Measurements from ENCODE around the gene LILRA5. TPM values are rescaled to one million over a fixed set of nuclear protein-coding genes. Genes with fewer than 3 reads are reported as not detected.

Gene LILRA5
- total RNA-seq, 1 donor from 2014 or later: not detected

GRCh38 chr19:54316746-54317107 lies 3.8 kb upstream of the LILRA5 start:
- no peaks in the 10 kb centered on the region for H3K4me1 Mint-ChIP-seq
- no peaks in the 10 kb centered on the region for H3K36me3 Mint-ChIP-seq (ENCODE audit: low read depth)
- H3K27me3 Mint-ChIP-seq (ENCODE audit: low read depth): peaks cover 66% of the 10 kb centered on the region
- no peak overlapping the region for H3K4me3 Mint-ChIP-seq
- TF ChIP-seq CTCF (conservative IDR thresholded peaks at IDR 0.05): no peak
- H3K9me3 Mint-ChIP-seq: peaks cover 6% of the 10 kb centered on the region
- no peak overlapping the region for H3K27ac Mint-ChIP-seq (ENCODE audit: unreplicated experiment)
- no peak for DNase-seq (ENCODE audit: low read depth, low spot score)

- TF ChIP-seq CTCF (conservative IDR thresholded peaks at IDR 0.05): no peak
- H3K36me3 Mint-ChIP-seq (ENCODE audit: low read depth): no peaks in the 10 kb centered on the region
- DNase-seq (ENCODE audit: low read depth, low spot score): no peak
- no peak overlapping the region for H3K27ac Mint-ChIP-seq (ENCODE audit: unreplicated experiment)
- H3K4me1 Mint-ChIP-seq: no peaks in the 10 kb centered on the region
- H3K9me3 Mint-ChIP-seq: peaks cover 5% of the 10 kb centered on the region
- peaks cover 64% of the 10 kb centered on the region for H3K27me3 Mint-ChIP-seq (ENCODE audit: low read depth)
- H3K4me3 Mint-ChIP-seq: no peak overlapping the region
Measured at GRCh38 chr19:54315956-54316355, 3.0 kb upstream of the LILRA5 start.

- no peak for TF ChIP-seq CTCF (conservative IDR thresholded peaks at IDR 0.05)
- H3K36me3 Mint-ChIP-seq (ENCODE audit: low read depth): no peaks in the 10 kb centered on the region
- no peak overlapping the region for H3K4me3 Mint-ChIP-seq
- H3K9me3 Mint-ChIP-seq: no peaks in the 10 kb centered on the region
- peaks cover 51% of the 10 kb centered on the region for H3K27me3 Mint-ChIP-seq (ENCODE audit: low read depth)
- no peaks in the 10 kb centered on the region for H3K4me1 Mint-ChIP-seq
- H3K27ac Mint-ChIP-seq (ENCODE audit: unreplicated experiment): no peak overlapping the region
- DNase-seq (ENCODE audit: low read depth, low spot score): no peak
Measured at GRCh38 chr19:54312011-54312410, 955 bp downstream of the LILRA5 start.

GRCh38 chr19:54311486-54311885 lies 1.5 kb downstream of the LILRA5 start:
- no peak for DNase-seq (ENCODE audit: low read depth, low spot score)
- Mint-ChIP-seq H3K36me3 (ENCODE audit: low read depth) (no peaks in the 10 kb centered on the region), H3K27ac (ENCODE audit: unreplicated experiment) (no peak overlapping the region), H3K4me1 (no peaks in the 10 kb centered on the region), H3K9me3 (no peaks in the 10 kb centered on the region), H3K27me3 (ENCODE audit: low read depth) (peaks cover 51% of the 10 kb centered on the region), H3K4me3 (no peak overlapping the region)
- TF ChIP-seq CTCF (conservative IDR thresholded peaks at IDR 0.05): no peak

GRCh38 chr19:54310543-54310942 lies 2.4 kb downstream of the LILRA5 start:
- Mint-ChIP-seq H3K36me3 (ENCODE audit: low read depth) (no peaks in the 10 kb centered on the region), H3K9me3 (no peaks in the 10 kb centered on the region), H3K27ac (ENCODE audit: unreplicated experiment) (no peak overlapping the region), H3K4me1 (no peaks in the 10 kb centered on the region), H3K4me3 (no peak overlapping the region), H3K27me3 (ENCODE audit: low read depth) (peaks cover 48% of the 10 kb centered on the region)
- no peak for DNase-seq (ENCODE audit: low read depth, low spot score)
- no peak for TF ChIP-seq CTCF (conservative IDR thresholded peaks at IDR 0.05)

- Mint-ChIP-seq H3K4me3 (no peak overlapping the region), H3K36me3 (ENCODE audit: low read depth) (no peaks in the 10 kb centered on the region), H3K27ac (ENCODE audit: unreplicated experiment) (no peak overlapping the region), H3K4me1 (no peaks in the 10 kb centered on the region), H3K27me3 (ENCODE audit: low read depth) (peaks cover 50% of the 10 kb centered on the region), H3K9me3 (no peaks in the 10 kb centered on the region)
- DNase-seq (ENCODE audit: low read depth, low spot score): no peak
- no peak for TF ChIP-seq CTCF (conservative IDR thresholded peaks at IDR 0.05)
Measured at GRCh38 chr19:54309811-54310210, 3.2 kb downstream of the LILRA5 start.

Data from neural crest cell (in vitro differentiated cells).